Ovary (tissue), 3 donors: ENCODE measurements around the gene ACTN1.

Experiments used
- POLR2A ChIP-seq: fragments of 450-650 bp; IDR thresholded peaks from one replicate; pipeline ENCODE4 v1.6.1; 2017; ENCODE audit warnings: antibody characterized with exemption, mild to moderate bottlenecking, moderate library complexity
- TF ChIP-seq, protein P1 (sequence below), 3 donors: fragments of 450-650 bp in 2 of 3; fragments of 200-600 bp in 1 of 3; IDR thresholded peaks; one replicate each; pipeline versions ENCODE4 v1.5.1 to v1.8.0; 2016 to 2022; ENCODE audit warnings: antibody characterized with exemption in 3 of 3, mild to moderate bottlenecking in 1 of 3
- donor health status: DM: no; HTN: no; CAD: no.

- TF ChIP-seq, protein P1, sequence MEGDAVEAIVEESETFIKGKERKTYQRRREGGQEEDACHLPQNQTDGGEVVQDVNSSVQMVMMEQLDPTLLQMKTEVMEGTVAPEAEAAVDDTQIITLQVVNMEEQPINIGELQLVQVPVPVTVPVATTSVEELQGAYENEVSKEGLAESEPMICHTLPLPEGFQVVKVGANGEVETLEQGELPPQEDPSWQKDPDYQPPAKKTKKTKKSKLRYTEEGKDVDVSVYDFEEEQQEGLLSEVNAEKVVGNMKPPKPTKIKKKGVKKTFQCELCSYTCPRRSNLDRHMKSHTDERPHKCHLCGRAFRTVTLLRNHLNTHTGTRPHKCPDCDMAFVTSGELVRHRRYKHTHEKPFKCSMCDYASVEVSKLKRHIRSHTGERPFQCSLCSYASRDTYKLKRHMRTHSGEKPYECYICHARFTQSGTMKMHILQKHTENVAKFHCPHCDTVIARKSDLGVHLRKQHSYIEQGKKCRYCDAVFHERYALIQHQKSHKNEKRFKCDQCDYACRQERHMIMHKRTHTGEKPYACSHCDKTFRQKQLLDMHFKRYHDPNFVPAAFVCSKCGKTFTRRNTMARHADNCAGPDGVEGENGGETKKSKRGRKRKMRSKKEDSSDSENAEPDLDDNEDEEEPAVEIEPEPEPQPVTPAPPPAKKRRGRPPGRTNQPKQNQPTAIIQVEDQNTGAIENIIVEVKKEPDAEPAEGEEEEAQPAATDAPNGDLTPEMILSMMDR (IDR thresholded peaks at IDR 0.05) = no peak
- no peak for TF ChIP-seq POLR2A
Measured at GRCh38 chr14:68945190-68945584, 33.9 kb downstream of the ACTN1 start.
